Ishikawa (cell line): ENCODE measurements around the gene SYCP2.

ENCODE experiments used
- CEBPB ChIP-seq: IDR thresholded peaks from 2 replicates; pipeline ENCODE4 v1.6.1; 2012
- EGR1 ChIP-seq: IDR thresholded peaks from 2 replicates; pipeline ENCODE4 v1.6.1; 2012
- FOXM1 ChIP-seq: IDR thresholded peaks from 2 replicates; pipeline ENCODE4 v1.6.1; 2012; ENCODE audit warnings: low read depth, borderline replicate concordance
- NFIC ChIP-seq: IDR thresholded peaks from 2 replicates; pipeline ENCODE4 v1.6.1; 2012
- REST ChIP-seq: IDR thresholded peaks from 2 replicates; pipeline ENCODE4 v1.6.1; 2012; ENCODE audit warnings: low read depth, mild to moderate bottlenecking
- TEAD4 ChIP-seq: IDR thresholded peaks from 2 replicates; pipeline ENCODE4 v1.6.1; 2012
- USF1 ChIP-seq: IDR thresholded peaks from 2 replicates; pipeline ENCODE4 v1.6.1; 2012
- YY1 ChIP-seq: IDR thresholded peaks from 2 replicates; pipeline ENCODE4 v1.6.1; 2012; ENCODE audit warnings: low read depth
- ZBTB7A ChIP-seq: IDR thresholded peaks from 2 replicates; pipeline ENCODE4 v1.6.1; 2012; ENCODE audit warnings: low read depth

DNA sequence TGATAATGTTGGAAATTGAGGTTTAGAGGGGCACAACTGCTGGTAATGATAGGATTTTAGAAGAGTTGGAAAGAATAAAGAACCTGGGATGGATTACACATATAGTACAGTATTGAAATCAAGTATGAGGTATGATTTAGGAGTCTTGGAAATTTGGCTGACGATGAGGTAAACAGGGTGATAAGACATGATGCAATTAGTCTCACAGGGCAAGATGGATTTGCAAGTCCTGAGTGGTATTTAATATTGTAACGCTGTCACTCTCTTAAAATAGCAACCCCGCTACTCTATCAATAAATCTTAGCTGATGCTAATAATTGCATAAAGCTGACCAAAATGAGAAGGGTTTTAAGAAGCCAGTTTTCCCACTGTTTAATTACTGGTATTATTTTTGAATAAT is 70.4 kb downstream of the SYCP2 start:
- TF ChIP-seq NFIC (no peak), YY1 (no peak), CEBPB (no peak), REST (no peak), FOXM1 (no peak), EGR1 (no peak), ZBTB7A (no peak), USF1 (no peak), TEAD4 (no peak)
